NCI-H524 treated with DMSO at 0.1 percent for 48 hours (cell line): Measurements from ENCODE around the gene ATP11B.

Source experiments
- DNase-seq: peaks from one replicate; lab custom pipeline; 2025; lab: John Stamatoyannopoulos, UW

Gene ATP11B

DNA sequence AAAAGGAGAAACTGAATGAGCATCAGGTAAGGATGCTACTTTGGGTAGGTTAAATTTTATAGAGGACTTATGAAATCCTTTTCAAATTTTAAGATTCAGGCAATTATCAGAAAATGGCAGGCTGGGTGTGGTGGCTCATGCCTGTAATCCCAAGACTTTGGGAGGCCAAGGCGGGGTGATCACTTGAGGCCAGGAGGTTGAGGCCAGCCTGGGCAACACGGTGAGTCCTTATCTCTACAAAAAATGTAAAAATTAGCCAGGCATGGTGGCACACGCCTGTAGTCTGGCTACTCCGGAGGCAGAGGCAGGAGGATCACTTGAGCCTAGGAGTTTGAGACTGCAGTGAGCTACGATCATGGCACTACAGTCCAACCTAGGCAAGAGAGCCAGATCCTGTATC is 163.9 kb downstream of the ATP11B start:
- no peak for DNase-seq

DNA sequence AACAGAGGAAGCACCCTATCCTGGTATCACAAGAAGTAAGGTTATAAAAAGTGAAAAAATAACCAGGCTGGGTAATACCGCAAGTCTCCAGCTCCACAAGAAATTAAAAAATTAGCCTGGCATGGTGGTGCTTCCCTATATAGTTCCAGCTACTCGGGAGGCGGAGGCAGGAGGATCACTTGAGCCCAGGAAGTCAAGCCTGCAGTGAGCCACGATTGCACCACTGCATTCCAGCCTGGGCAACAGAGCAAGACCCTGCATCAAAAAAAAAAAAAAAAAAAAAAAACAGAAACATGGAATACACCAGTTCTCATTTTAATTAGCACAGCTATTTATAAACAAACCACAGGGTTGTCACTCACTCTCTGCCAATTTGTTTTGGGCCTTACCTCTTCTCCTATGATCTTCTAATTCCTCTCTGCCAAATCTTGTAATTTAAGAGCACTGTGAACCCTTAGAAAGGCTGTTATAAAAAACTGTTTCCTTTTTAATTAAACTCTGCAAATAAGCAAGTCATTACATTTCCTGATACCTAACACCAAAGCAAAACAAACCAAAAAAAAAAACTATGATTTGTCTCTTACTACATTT is 164.5 kb downstream of the ATP11B start:
- DNase-seq: no peak

DNA sequence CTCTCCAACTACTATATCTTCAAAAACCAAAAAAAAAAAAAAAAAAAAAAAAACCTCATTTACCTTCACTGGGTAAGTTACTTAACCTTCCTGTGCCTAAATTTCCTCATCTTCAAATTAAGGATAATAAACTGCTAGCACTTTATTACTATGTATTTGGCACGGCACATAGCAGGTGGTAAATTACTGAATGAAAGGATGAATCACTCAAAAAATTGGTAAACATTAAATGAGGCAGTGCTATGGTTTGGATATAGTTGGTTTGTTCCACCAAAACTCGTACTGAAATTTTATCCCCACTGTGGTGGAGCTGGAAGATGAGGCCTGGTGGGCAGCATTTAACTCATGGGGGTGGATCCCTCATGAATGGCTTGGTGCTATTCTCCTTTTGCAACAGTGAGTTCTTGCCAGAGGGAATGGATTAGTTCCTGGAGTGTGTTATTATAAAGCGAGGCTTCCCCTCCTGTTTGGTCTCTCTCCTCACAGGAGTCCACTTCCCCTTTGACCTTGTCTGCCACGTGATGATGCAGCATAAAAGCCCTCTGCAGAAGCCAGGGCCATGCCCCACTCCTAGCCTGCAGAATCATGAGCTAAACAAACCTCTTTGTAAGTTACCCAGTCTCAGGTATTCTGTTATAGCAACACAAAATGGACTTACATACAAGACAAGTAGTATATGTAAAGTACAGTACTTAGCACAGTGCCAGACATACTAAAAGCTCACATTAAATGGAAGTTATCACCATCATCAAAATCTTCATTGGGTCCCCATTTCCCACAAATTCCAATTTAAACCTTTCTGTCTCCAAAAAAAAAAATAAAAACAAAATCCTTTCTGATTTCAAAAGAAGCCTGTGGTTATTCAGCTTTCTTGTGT is 166.4 kb downstream of the ATP11B start:
- DNase-seq: no peak

DNA sequence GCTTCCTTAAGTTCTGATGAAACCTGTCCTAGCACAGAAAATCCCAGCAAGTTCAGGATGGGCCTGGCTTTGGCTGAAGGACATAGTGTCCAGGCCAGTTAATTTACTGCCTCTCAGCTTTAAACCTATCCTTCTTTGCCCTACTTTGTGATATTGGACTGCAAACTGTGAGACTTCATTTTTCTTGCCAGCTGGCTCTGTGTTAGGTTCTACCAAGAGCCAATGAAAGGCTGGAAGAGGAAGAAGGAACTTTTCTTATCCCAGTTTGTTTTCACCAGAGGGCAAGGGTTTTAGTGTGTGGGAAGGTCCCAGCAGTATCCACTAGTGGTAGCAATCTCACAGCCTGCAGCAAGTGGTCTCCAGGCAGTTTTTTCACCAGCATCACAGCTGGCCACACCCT is 168.9 kb downstream of the ATP11B start:
- DNase-seq: no peak

DNA sequence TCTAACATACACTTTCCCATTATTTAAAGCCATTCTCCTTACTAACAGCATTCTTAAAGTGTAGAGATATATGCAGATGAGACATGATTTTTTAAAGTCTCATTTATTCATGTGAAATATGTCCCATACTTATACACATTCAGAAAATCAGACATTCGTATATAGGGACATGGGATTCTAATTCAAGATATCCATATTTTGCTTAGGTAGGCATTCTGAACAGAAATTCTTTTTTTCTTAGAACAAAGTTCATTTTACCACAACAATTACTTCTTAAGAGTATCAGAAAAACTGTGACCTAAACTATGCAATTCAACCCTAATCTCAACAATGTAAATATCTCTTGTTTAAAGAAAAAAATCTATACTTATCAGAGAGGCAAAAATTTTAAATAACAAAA is 170.9 kb downstream of the ATP11B start:
- DNase-seq: no peak

DNA sequence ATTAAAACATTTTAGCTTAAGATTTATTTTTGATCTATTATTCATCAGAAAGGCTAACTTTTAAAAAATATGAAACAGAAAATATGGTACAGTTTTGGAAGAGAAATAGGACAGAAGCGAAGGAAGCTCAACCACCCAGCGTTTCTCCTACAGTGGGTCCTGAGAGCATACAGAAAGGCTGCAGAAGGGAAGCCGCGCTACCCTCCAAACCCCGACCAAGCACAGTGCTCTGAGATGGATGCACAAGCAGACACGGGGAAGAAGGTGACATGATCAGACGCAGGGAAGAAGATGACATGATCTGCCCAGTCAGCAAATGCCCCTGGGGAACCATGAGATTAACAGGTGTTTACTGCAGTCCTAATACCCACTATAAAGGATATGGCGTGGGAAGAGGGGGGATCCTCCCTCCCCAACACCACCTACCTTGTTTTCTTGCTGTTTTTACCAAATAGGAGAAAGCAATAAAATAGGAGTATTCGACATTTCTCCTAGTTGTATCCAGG is 172.6 kb downstream of the ATP11B start:
- DNase-seq: no peak

DNA sequence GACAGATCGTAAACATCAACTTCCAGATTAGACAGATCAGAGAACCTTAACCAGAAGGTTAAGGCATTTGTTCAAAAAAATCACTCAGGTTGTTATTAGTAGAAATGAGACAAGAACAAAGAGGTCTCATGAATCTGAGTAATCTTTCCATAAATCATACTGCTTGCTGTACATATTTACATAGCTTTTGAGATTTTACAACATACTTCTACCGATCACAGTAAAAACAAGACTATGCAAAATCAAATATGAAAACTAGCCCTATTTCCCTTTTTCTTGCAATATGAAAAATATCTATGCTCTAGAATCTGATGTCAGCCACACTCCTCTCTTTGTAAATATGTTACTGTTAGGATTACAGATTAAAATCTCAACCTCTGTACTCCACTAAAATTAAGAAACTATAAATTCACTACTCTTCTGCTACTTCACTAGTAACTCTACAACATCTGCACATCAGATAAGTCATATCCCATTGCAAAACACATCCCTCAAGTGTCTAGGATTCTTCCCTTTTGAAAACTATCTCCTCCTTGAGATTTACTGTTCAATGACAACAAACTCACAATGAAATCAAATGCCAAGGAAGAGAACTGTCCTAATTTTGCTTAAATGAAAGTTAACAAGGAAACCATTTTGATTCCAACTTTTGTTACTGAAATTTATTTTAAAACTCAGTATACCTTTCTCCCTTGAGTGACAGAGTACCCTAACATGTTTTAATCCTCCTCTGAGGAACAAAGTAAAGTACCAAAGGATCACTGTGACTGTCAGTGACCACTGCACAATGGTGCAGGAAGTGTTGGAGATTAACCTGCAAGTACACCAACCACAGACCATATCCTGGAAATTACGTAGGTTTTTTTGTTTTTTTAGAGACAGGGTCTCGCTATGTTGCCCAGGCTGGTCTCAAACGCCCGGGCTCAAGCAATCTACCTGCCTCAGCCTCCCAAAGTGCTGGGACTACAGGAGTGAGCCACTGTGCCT is 174.2 kb downstream of the ATP11B start:
- no peak for DNase-seq

DNA sequence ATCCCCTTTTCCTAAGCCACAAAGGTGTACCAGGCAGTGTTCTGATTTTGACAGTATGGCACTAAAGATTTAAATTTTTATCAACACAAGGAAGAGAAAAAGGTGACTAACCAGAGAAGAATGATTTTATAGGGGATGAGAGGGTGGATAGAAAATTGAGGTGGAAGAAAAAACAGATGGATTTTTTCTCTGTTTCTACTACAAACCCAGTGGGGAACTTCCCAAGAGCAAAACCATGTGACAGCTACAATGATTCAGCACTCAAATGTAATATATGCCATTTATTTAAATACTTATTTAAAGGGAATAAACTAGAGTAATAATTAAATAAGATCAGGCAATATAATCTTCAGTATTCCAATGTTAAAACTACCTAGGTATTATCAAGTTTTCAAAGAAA is 176.0 kb downstream of the ATP11B start:
- DNase-seq: no peak

DNA sequence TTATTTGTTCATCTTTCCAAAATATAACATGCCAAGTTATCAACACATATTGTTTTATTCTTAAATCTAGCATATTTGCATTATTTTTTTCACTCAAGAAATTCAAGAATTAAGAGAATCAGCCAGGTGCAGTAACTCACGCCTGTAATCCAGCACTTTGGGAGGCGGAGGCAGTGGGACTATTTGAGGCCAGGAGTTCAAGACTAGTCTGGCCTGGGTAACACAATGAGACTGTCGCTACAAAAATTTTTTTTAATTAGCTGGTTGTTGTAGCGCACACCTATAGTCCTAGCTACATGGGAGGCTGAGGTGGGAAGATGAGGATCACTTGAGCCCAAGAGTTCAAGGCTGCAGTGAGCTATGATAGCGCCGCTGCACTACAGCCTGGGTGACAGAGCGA is 176.5 kb downstream of the ATP11B start:
- DNase-seq: no peak

DNA sequence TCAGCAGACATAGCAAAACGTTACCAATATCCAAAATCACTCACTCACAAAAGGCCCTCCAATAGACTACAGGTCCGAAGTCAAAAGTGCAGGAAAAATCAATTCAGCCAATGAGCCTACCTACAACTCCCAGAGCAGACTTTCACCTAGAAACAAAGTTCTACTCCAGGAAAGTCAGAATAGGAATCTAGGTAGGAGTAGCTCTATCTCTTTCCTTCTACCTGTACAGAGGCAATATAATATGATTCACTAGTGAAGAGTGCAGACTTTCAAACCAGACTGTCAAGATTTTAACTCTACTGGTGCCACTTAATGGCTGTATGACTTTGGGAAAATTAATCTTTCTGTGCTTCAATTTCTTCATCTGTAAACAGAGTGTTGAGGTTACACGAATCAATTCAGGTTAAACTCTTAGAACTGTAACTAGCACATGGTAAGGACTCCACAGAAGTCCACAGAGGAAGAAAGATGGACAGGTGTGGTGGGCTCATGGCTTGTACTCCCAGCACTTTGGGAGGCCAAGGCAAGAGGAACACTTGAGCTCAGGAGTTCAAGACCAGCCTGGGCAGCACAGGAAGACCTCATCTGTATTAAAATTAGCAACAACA is 177.6 kb downstream of the ATP11B start:
- DNase-seq: no peak
